CD14-positive monocyte (primary cell): ENCODE results near the gene CCT7. TPM values are rescaled to one million over a fixed set of nuclear protein-coding genes. Genes with fewer than 3 reads are reported as not detected.

Experiments used
- DNase-seq, 3 donors: peaks; one replicate each; pipeline ENCODE4 v3.0.0-alpha.2; 2011 to 2022
- H2AFZ ChIP-seq: 2 replicates; pipeline ENCODE4 v1.6.0; 2012; ENCODE audit warnings: mild to moderate bottlenecking, low read depth, low read length, inconsistent platforms; ENCODE audit not compliant: insufficient read depth, poor library complexity, severe bottlenecking
- H3K27ac ChIP-seq, 2 donors: 1 replicate in 1 of 2; 2 replicates in 1 of 2; pipeline ENCODE4 v1.5.1; 2012 to 2013; ENCODE audit warnings: low read length in 2 of 2, control low read depth in 1 of 2, inconsistent platforms in 1 of 2, low read depth in 1 of 2, mild to moderate bottlenecking in 1 of 2
- H3K27me3 ChIP-seq, 2 donors: one replicate each; pipeline versions ENCODE4 v1.6.0 to v1.6.1; 2011 to 2013; ENCODE audit warnings: low read length in 2 of 2; ENCODE audit not compliant: control insufficient read depth in 2 of 2, insufficient read depth in 2 of 2
- H3K36me3 ChIP-seq, 2 donors: replicated peaks in 1 of 2; 1 replicate in 1 of 2; 2 replicates in 1 of 2; pipeline versions ENCODE4 v1.5.1 to v1.6.1; 2012 to 2013; ENCODE audit warnings: low read length in 2 of 2, control low read depth in 1 of 2, inconsistent platforms in 1 of 2, mild to moderate bottlenecking in 1 of 2; ENCODE audit not compliant: insufficient read depth in 2 of 2, control insufficient read depth in 1 of 2
- H3K4me1 ChIP-seq, 2 donors: 1 replicate in 1 of 2; 2 replicates in 1 of 2; pipeline versions ENCODE4 v1.5.1 to v1.6.1; 2012 to 2013; ENCODE audit warnings: low read length in 2 of 2, control low read depth in 1 of 2, inconsistent platforms in 1 of 2, mild to moderate bottlenecking in 1 of 2, moderate library complexity in 1 of 2; ENCODE audit not compliant: insufficient read depth in 2 of 2, control insufficient read depth in 1 of 2
- H3K4me2 ChIP-seq: replicated peaks from 2 replicates; pipeline ENCODE3; 2012; ENCODE audit warnings: low read length, moderate library complexity, mild to moderate bottlenecking; ENCODE audit not compliant: poor library complexity, severe bottlenecking; ENCODE audit errors: extremely low read depth
- H3K4me3 ChIP-seq, 3 experiments: fragments of 200-600 bp in 1 of 3; sonication (generic) in 1 of 3; replicated peaks in 1 of 3; 1 replicate in 2 of 3; 2 replicates in 1 of 3; pipeline ENCODE4 v1.5.1; 2011 to 2013; ENCODE audit warnings: low read length in 3 of 3, mild to moderate bottlenecking in 3 of 3, control low read depth in 2 of 3, low read depth in 2 of 3, inconsistent platforms in 1 of 3, moderate library complexity in 1 of 3
- H3K79me2 ChIP-seq: 2 replicates; pipeline ENCODE4 v1.6.0; 2012; ENCODE audit warnings: mild to moderate bottlenecking, control low read depth, inconsistent platforms, low read length, moderate library complexity; ENCODE audit not compliant: insufficient read depth
- H3K9ac ChIP-seq: 2 replicates; pipeline ENCODE4 v1.6.0; 2017; ENCODE audit warnings: low read length, mild to moderate bottlenecking; ENCODE audit not compliant: insufficient read depth, poor library complexity, severe bottlenecking
- H3K9me3 ChIP-seq, 2 donors: replicated peaks in 1 of 2; 1 replicate in 1 of 2; 2 replicates in 1 of 2; pipeline versions ENCODE4 v1.5.1 to v1.6.1; 2012 to 2013; ENCODE audit warnings: low read length in 2 of 2, control low read depth in 1 of 2; ENCODE audit not compliant: control insufficient read depth in 1 of 2, insufficient read depth in 1 of 2
- H4K20me1 ChIP-seq: 2 replicates; pipeline ENCODE4 v1.6.0; 2012; ENCODE audit warnings: mild to moderate bottlenecking, low read length, control low read depth, moderate library complexity; ENCODE audit not compliant: insufficient read depth
- H3K27ac Mint-ChIP-seq, 7 donors: one replicate each; pipeline ENCODE4 v1.8.0; 2020; ENCODE audit warnings: mild to moderate bottlenecking in 7 of 7, mixed read lengths in 7 of 7, moderate library complexity in 6 of 7, inconsistent platforms in 2 of 7
- H3K27me3 Mint-ChIP-seq, 3 donors: one replicate each; pipeline ENCODE4 v1.8.0; 2021 to 2022; ENCODE audit warnings: low read depth in 3 of 3, mild to moderate bottlenecking in 3 of 3, mixed read lengths in 3 of 3, moderate library complexity in 3 of 3, inconsistent platforms in 1 of 3
- H3K36me3 Mint-ChIP-seq, 2 donors: one replicate each; pipeline ENCODE4 v1.8.0; 2020; ENCODE audit warnings: mixed read lengths in 2 of 2, inconsistent platforms in 1 of 2, mild to moderate bottlenecking in 1 of 2
- H3K4me1 Mint-ChIP-seq: one replicate; pipeline ENCODE4 v1.8.0; 2020; ENCODE audit warnings: mild to moderate bottlenecking, mixed read lengths
- H3K4me3 Mint-ChIP-seq, 2 donors: one replicate each; pipeline ENCODE4 v1.8.0; 2020; ENCODE audit warnings: mild to moderate bottlenecking in 2 of 2, mixed read lengths in 2 of 2, moderate library complexity in 1 of 2
- H3K9me3 Mint-ChIP-seq, 7 donors: one replicate each; pipeline ENCODE4 v1.8.0; 2020 to 2022; ENCODE audit warnings: mixed read lengths in 7 of 7, mild to moderate bottlenecking in 6 of 7, moderate library complexity in 6 of 7, inconsistent platforms in 2 of 7
- WGBS: methylation state at CpG from one replicate; pipeline ENCODE4 v1.1.5; 2013; ENCODE audit warnings: missing lambda C conversion rate; ENCODE audit not compliant: insufficient coverage; 5-methylcytosine and 5-hydroxymethylcytosine counted together
- intact Hi-C, 2 donors: fragments of 100-400 bp; cut with micrococcal nuclease; formaldehyde crosslinking; loops; one replicate each; pipeline versions ENCODE4 v1.15.0 to v1.15.1; 2023
- polyA minus RNA-seq: library from RNA; depleted of rRNA, polyadenylated mRNA; stranded (reverse); fragments of >200 nt; gene quantifications from 2 replicates; pipeline ENCODE4 v1.2.3, GENCODE V29; 2012
- polyA plus RNA-seq, 3 donors: library from polyadenylated mRNA; depleted of rRNA in 1 of 3; unstranded in 2 of 3; stranded (reverse) in 1 of 3; fragments of 300-500 nt in 2 of 3; fragments of >200 nt in 1 of 3; fragmentation: Illumina TruSeq in 2 of 3; gene quantifications; 1 replicate in 2 of 3; 2 replicates in 1 of 3; pipeline ENCODE4 v1.2.3, GENCODE V29; 2012 to 2021
- total RNA-seq, 12 experiments: library from RNA in 1 of 12; stranded (reverse) in 1 of 12; fragments of 120-200 nt in 1 of 12; gene quantifications; one replicate each; pipeline ENCODE4 v1.2.4 and lab custom pipeline; 2013 to 2026; ENCODE audit warnings: mixed read lengths in 6 of 12, inconsistent platforms in 1 of 12
- TF ChIP-seq, protein P1 (sequence below): fragments of 200-600 bp; IDR thresholded peaks from one replicate; pipeline ENCODE4 v1.8.0; 2022; ENCODE audit warnings: antibody characterized with exemption, mild to moderate bottlenecking

CCT7 gene
- 123 TPM for total RNA-seq (2013)
- polyA plus RNA-seq (100 to 1,000 TPM in 2 of 3 donors, 10 to 100 TPM in 1; 56.8 to 151 (median 134) TPM), polyA minus RNA-seq (45.2 and 70.4 TPM in 2 replicates), total RNA-seq (lab: John Stamatoyannopoulos, UW) (28.8 to 71.2 (median 44.7) reads per million in 11 experiments)

GRCh38 chr2:73233932-73234832 is at the start of gene CCT7:
TSS of gene CCT7 (plus strand) at chr2:73234308. CDS start at chr2:73234379, 71 bp downstream.
- DNase-seq, result peak; percentile 71 to 83 (median 78)
- H3K4me3 ChIP-seq, result peak within 1 kb of the TSS; percentile 48 to 84 (median 76)
- WGBS, result under 1% methylated on average over 58 of the region's 69 CpGs
- H3K79me2 ChIP-seq, result peaks cover 50% of the 10 kb centered on the region
- intact Hi-C loops, result loop anchor here (1.0 to 10.0 kb wide), 4 partner anchors 151 to 503 kb away; partner anchors contain the start of genes SFXN5 (in 2 of the 2), ALMS1 (in 1 of the 2) and TPRKB (in 1 of the 2)
- H3K9me3 ChIP-seq, result no peaks in the 10 kb centered on the region
- no peaks in the 10 kb centered on the region for H3K9me3 Mint-ChIP-seq
- H3K27ac ChIP-seq, result peak within 1 kb of the TSS; percentile 73 to 87
- peaks cover 26% of the 10 kb centered on the region for H3K4me1 Mint-ChIP-seq
- H3K9ac ChIP-seq, result peak within 1 kb of the TSS; percentile 88
- H3K27ac Mint-ChIP-seq, result peak within 1 kb of the TSS; percentile 83 to 94 (median 94)
- H3K4me2 ChIP-seq, result peak within 1 kb of the TSS; percentile 84
- H3K27me3 ChIP-seq, result no peaks in the 10 kb centered on the region
- peak within 1 kb of the TSS; percentile 89 to 95 for H3K4me3 Mint-ChIP-seq
- H3K27me3 Mint-ChIP-seq, result peaks cover 0 to 1% (median 0%) of the 10 kb centered on the region in 3 donors
- peaks cover 24 to 35% of the 10 kb centered on the region in 2 donors for H3K4me1 ChIP-seq
- H3K36me3 ChIP-seq, result peaks cover 4 to 31% of the 10 kb centered on the region in 2 donors
- TF ChIP-seq, protein P1, sequence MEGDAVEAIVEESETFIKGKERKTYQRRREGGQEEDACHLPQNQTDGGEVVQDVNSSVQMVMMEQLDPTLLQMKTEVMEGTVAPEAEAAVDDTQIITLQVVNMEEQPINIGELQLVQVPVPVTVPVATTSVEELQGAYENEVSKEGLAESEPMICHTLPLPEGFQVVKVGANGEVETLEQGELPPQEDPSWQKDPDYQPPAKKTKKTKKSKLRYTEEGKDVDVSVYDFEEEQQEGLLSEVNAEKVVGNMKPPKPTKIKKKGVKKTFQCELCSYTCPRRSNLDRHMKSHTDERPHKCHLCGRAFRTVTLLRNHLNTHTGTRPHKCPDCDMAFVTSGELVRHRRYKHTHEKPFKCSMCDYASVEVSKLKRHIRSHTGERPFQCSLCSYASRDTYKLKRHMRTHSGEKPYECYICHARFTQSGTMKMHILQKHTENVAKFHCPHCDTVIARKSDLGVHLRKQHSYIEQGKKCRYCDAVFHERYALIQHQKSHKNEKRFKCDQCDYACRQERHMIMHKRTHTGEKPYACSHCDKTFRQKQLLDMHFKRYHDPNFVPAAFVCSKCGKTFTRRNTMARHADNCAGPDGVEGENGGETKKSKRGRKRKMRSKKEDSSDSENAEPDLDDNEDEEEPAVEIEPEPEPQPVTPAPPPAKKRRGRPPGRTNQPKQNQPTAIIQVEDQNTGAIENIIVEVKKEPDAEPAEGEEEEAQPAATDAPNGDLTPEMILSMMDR, result no peak
- H4K20me1 ChIP-seq, result peaks cover 45% of the 10 kb centered on the region
- peaks cover 11 to 19% of the 10 kb centered on the region in 2 donors for H3K36me3 Mint-ChIP-seq
- peak within 1 kb of the TSS; percentile 91 for H2AFZ ChIP-seq

DNA sequence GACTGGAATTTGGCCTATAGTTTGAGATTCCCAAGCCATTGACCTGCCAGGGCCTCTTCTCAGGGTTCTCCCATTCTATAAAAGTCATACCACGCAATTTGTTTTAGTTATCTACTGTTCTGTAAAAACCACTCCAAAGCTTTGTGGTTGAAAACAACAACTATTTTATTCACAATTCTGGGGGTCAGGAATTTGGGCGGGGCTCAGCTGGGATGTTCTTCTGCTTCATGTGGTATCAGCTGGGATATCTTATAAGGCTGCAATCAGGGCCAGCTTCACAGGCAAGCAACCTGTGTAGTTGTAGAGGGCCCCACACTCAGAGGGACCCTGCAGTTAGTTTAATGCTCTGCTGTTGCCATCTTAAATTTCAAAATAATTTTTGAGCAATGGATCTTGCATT is 48.1 kb upstream of the CCT7 start:
- H3K4me3 ChIP-seq, result no peak overlapping the region
- WGBS, result 100% methylated on average over 1 of the region's 2 CpGs
- no peaks in the 10 kb centered on the region for H4K20me1 ChIP-seq
- no peaks in the 10 kb centered on the region for H3K27me3 ChIP-seq
- no peaks in the 10 kb centered on the region for H3K9me3 ChIP-seq
- H3K79me2 ChIP-seq, result no peaks in the 10 kb centered on the region
- no peak overlapping the region for H2AFZ ChIP-seq
- Mint-ChIP-seq H3K9me3 (peaks cover 0 to 12% (median 8%) of the 10 kb centered on the region in 7 donors), H3K27ac (no peak overlapping the region), H3K27me3 (peaks cover 17 to 31% (median 29%) of the 10 kb centered on the region in 3 donors), H3K4me1 (no peaks in the 10 kb centered on the region), H3K4me3 (no peak overlapping the region), H3K36me3 (no peaks in the 10 kb centered on the region)
- TF ChIP-seq, protein P1, result no peak
- H3K9ac ChIP-seq, result no peak overlapping the region
- DNase-seq, result no peak
- H3K27ac ChIP-seq, result no peak overlapping the region
- H3K4me1 ChIP-seq, result no peaks in the 10 kb centered on the region
- H3K4me2 ChIP-seq, result no peak overlapping the region
- no peaks in the 10 kb centered on the region for H3K36me3 ChIP-seq
- intact Hi-C loops, result no loop called here
